Measurements from ENCODE around the gene TUBB1.
A peak's percentile ranks its signal among the peaks of the same experiment; 100 is the strongest.

Gene TUBB1

DNA sequence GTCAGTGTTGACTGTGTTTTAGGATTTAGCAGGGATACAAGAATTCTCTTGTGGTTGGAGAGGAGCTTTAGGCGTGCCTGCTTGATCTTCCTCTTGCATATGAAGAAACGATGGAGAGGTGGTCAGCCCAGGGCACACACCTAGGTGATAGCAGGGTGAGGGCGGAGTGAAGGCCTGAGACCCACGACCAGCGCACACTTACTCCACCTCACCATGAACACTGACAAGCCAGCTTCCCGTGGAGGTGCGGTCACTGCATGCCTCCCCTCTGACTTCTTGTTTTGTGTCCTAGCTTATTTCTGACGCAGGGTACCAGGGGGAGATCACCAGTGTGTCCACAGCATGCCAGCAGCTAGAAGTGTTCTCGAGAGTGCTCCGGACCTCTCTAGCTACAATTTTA lies 30.0 kb upstream of the TUBB1 start:
- TF ChIP-seq, protein P1, sequence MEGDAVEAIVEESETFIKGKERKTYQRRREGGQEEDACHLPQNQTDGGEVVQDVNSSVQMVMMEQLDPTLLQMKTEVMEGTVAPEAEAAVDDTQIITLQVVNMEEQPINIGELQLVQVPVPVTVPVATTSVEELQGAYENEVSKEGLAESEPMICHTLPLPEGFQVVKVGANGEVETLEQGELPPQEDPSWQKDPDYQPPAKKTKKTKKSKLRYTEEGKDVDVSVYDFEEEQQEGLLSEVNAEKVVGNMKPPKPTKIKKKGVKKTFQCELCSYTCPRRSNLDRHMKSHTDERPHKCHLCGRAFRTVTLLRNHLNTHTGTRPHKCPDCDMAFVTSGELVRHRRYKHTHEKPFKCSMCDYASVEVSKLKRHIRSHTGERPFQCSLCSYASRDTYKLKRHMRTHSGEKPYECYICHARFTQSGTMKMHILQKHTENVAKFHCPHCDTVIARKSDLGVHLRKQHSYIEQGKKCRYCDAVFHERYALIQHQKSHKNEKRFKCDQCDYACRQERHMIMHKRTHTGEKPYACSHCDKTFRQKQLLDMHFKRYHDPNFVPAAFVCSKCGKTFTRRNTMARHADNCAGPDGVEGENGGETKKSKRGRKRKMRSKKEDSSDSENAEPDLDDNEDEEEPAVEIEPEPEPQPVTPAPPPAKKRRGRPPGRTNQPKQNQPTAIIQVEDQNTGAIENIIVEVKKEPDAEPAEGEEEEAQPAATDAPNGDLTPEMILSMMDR (IDR thresholded peaks at IDR 0.05; ENCODE audit: insufficient read depth, low read depth, low read length, missing control alignments): no peak
- no peak for DNase-seq (ENCODE audit: low read depth)
- no peak overlapping the region for H3K4me3 ChIP-seq (ENCODE audit: low read depth, low read length)

- TF ChIP-seq, protein P1 (IDR thresholded peaks at IDR 0.05; ENCODE audit: insufficient read depth, low read depth, low read length, missing control alignments): no peak
- no peak overlapping the region for H3K4me3 ChIP-seq (ENCODE audit: low read depth, low read length)
- DNase-seq (ENCODE audit: low read depth): no peak
Observed at GRCh38 chr20:58990651-58991445, 28.4 kb upstream of the TUBB1 start.

DNA sequence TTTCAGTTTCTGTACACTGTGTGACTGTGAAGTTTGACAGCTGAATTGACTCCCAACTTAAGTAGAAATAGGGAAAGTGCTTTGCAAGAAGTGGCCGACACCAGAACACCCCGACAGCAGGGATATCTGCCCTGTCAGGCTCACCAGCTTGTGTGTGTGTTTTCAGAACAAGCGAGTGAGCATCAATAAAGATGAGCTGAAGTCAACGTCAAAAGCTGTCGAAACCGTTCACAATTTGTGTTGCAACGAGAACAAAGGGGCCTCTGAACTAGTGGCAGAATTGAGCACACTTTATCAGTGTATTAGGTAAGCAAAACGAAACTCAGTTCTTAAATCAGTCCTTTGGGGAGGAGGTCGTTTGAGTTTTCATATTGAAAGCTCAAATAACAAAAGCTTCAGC lies 27.5 kb upstream of the TUBB1 start:
- DNase-seq (ENCODE audit: low read depth): no peak
- TF ChIP-seq, protein P1 (IDR thresholded peaks at IDR 0.05; ENCODE audit: insufficient read depth, low read depth, low read length, missing control alignments): no peak

GRCh38 chr20:58992911-58993310 lies 26.3 kb upstream of the TUBB1 start:
- H3K4me3 ChIP-seq (ENCODE audit: low read depth, low read length): no peak overlapping the region
- TF ChIP-seq, protein P1 (IDR thresholded peaks at IDR 0.05; ENCODE audit: insufficient read depth, low read depth, low read length, missing control alignments): no peak
- DNase-seq (ENCODE audit: low read depth): no peak

More for the DNA sequence above, 27.5 kb upstream of the TUBB1 start:
- H3K4me3 ChIP-seq (ENCODE audit: low read depth, low read length): no peak overlapping the region

DNA sequence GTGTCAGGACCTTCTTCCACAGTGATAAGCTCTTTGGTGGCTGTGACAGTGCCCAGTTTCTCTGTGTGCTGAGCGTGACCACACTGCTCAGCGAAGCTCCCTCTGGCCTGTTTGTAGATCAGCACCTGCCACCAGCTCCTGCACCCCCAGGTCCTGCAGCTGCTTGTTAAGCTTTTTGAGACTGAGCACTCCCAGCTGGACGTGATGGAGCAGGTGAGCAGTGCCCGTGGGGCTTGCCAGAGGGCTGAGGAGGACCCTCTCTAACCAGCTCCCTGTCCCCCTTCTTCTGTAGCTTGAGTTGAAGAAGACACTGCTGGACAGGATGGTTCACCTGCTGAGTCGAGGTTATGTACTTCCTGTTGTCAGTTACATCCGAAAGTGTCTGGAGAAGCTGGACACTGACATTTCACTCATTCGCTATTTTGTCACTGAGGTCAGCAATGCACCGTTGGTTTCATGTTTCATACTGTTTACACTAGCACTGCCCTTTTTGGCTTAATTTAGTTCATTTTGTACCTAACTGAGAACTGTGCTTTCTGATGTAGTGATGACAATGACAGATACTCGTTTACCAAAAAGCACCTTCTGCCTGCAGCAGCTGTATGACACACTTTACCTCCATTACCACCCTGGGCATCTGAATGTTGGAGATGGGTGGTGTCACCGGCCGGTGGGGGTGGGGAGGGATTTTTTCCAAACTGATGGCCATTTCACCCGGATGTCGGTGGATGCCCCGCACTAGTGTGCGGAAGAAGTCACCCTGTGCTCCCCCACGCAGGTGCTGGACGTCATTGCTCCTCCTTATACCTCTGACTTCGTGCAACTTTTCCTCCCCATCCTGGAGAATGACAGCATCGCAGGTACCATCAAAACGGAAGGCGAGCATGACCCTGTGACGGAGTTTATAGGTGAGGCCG lies 25.6 kb upstream of the TUBB1 start:
- DNase-seq (ENCODE audit: low read depth): peak; percentile 58
- TF ChIP-seq, protein P1 (IDR thresholded peaks at IDR 0.05; ENCODE audit: insufficient read depth, low read depth, low read length, missing control alignments): no peak
- H3K4me3 ChIP-seq (ENCODE audit: low read depth, low read length): no peak overlapping the region

- TF ChIP-seq, protein P1 (IDR thresholded peaks at IDR 0.05; ENCODE audit: insufficient read depth, low read depth, low read length, missing control alignments): no peak
- no peak for DNase-seq (ENCODE audit: low read depth)
Observed at GRCh38 chr20:58994390-58995159, 24.7 kb upstream of the TUBB1 start.

More at GRCh38 chr20:58994390-58995159, 24.7 kb upstream of the TUBB1 start:
- H3K4me3 ChIP-seq (ENCODE audit: low read depth, low read length): no peak overlapping the region

Measured in GM12865 (cell line).